Ascending aorta (tissue), 2 donors: Measurements from ENCODE around the gene KLHDC7A. TPM values are rescaled to one million over a fixed set of nuclear protein-coding genes. Genes with fewer than 3 reads are reported as not detected.

ENCODE experiments used
- DNase-seq, 2 donors: peaks; one replicate each; pipeline ENCODE4 v3.0.0-alpha.2; 2019; ENCODE audit warnings: low spot score in 2 of 2
- H3K27ac ChIP-seq, 2 donors: fragments of 200-600 bp; sonication (generic); one replicate each; pipeline ENCODE4 v1.5.1; 2016 to 2017; ENCODE audit warnings: mild to moderate bottlenecking in 1 of 2
- H3K27me3 ChIP-seq: fragments of 200-600 bp; sonication (generic); one replicate; pipeline ENCODE4 v1.5.1; 2017
- H3K36me3 ChIP-seq, 2 donors: fragments of 200-600 bp; sonication (generic); one replicate each; pipeline ENCODE4 v1.5.1; 2016
- H3K4me1 ChIP-seq, 2 donors: fragments of 200-600 bp; sonication (generic); one replicate each; pipeline ENCODE4 v1.5.1; 2016 to 2017; ENCODE audit warnings: mild to moderate bottlenecking in 1 of 2
- H3K4me3 ChIP-seq, 2 donors: fragments of 200-600 bp; sonication (generic); one replicate each; pipeline ENCODE4 v1.5.1; 2016 to 2017; ENCODE audit warnings: mild to moderate bottlenecking in 1 of 2
- H3K9me3 ChIP-seq, 2 donors: fragments of 200-600 bp; sonication (generic); one replicate each; pipeline ENCODE4 v1.5.1; 2016
- CTCF ChIP-seq, 3 experiments: fragments of 200-600 bp in 2 of 3; fragments of 450-650 bp in 1 of 3; sonication (generic) in 2 of 3; IDR thresholded peaks; one replicate each; pipeline ENCODE4 v1.5.1; 2016 to 2019; ENCODE audit warnings: antibody characterized with exemption in 3 of 3, mild to moderate bottlenecking in 1 of 3, moderate library complexity in 1 of 3
- intact Hi-C: fragments of 100-400 bp; cut with DNase I; formaldehyde crosslinking; loops from one replicate; pipeline ENCODE4 v1.15.1; 2023
- total RNA-seq: library from RNA; depleted of rRNA; stranded (reverse); fragments of >200 nt; gene quantifications from one replicate; pipeline ENCODE4 v1.1.0, GENCODE V29; 2016

KLHDC7A gene
- total RNA-seq, 1 donor from 2014 or later: not detected

DNA sequence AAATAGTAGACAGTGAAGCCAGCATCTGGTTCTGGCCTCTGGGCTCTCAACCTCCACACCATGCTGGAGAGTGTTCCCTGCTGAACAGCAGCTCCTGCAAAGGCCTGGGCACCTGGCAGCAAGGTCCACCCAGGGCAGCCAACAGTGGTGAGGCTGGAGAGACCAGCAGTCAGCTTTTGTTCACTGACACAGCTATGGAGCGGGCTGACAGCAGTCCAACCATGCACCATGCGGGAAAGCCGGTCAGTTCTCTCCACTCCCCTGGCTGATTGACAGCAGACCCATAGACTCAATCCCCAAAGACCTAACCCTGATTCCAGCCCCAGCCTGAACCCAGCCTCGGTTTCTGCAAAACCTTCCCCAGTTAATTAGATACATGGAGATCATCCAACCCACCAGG lies 49.0 kb downstream of the KLHDC7A start:
- Histone ChIP-seq H3K27me3 (no peaks in the 10 kb centered on the region), H3K4me1 (no peaks in the 10 kb centered on the region), H3K9me3 (no peaks in the 10 kb centered on the region), H3K27ac (no peak overlapping the region), H3K36me3 (no peaks in the 10 kb centered on the region), H3K4me3 (no peak overlapping the region)
- TF ChIP-seq CTCF (IDR thresholded peaks at IDR 0.05): no peak
- intact Hi-C loops: no loop called here
- DNase-seq: no peak

- H3K27ac ChIP-seq: no peak overlapping the region
- no peaks in the 10 kb centered on the region for H3K9me3 ChIP-seq
- H3K4me1 ChIP-seq: no peaks in the 10 kb centered on the region
- no peak overlapping the region for H3K4me3 ChIP-seq
- H3K36me3 ChIP-seq: no peaks in the 10 kb centered on the region
- intact Hi-C loops: no loop called here
- no peak for DNase-seq
- no peak for TF ChIP-seq CTCF (IDR thresholded peaks at IDR 0.05)
- H3K27me3 ChIP-seq: no peaks in the 10 kb centered on the region
Measured at GRCh38 chr1:18530587-18531502, 50.1 kb downstream of the KLHDC7A start.

- Histone ChIP-seq H3K4me1 (no peaks in the 10 kb centered on the region), H3K27me3 (no peaks in the 10 kb centered on the region), H3K27ac (no peak overlapping the region), H3K36me3 (no peaks in the 10 kb centered on the region), H3K9me3 (no peaks in the 10 kb centered on the region), H3K4me3 (no peak overlapping the region)
- TF ChIP-seq CTCF (IDR thresholded peaks at IDR 0.05): no peak
- DNase-seq: no peak
- intact Hi-C loops: no loop called here
Measured at GRCh38 chr1:18531503-18531845, 50.7 kb downstream of the KLHDC7A start.

DNA sequence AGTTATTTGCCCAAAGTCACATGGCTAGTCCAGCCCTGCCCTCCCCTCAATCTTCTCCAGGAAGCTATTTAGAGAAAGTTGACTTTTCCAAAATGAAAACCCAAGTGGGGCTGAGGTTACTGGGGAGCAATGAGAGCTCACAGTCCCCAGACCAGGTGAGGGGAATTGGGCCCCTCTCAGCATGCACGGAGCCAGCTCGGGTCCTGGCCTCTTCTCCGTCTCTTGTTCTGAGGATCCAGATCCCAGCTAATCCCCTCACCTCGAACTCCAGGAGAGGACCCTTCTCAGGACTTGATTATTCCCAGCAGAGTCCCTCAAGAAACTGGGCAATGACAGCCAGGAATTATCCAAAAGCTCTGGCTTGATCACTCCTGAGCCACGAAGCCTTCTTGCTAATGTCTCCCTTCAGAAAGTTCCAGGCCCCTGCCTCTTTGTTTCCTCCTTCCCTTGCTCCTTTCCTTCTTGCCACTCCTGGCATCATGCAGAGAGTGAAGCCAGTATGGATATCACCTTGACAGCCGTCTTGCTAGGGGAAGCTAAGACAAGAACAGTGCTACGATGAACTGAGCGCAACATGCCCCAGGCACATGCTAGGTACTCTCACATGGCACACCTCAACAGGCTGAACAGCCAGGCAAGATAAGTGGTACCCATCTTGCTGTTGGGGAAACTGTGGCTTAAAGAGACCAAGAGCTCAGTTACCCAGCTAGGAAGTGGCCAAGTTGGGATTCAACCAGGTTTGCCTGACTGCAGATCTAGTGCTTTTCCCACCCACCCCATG lies 51.9 kb downstream of the KLHDC7A start:
- Histone ChIP-seq H3K27me3 (no peaks in the 10 kb centered on the region), H3K4me3 (no peak overlapping the region), H3K4me1 (no peaks in the 10 kb centered on the region), H3K36me3 (no peaks in the 10 kb centered on the region), H3K27ac (no peak overlapping the region), H3K9me3 (no peaks in the 10 kb centered on the region)
- TF ChIP-seq CTCF (IDR thresholded peaks at IDR 0.05): no peak
- DNase-seq: peak in 1 of 2 donors; percentile 27
- intact Hi-C loops: no loop called here

- H3K4me1 ChIP-seq: no peaks in the 10 kb centered on the region
- no peaks in the 10 kb centered on the region for H3K27me3 ChIP-seq
- no peaks in the 10 kb centered on the region for H3K36me3 ChIP-seq
- TF ChIP-seq CTCF (IDR thresholded peaks at IDR 0.05): no peak
- intact Hi-C loops: no loop called here
- no peak for DNase-seq
- H3K9me3 ChIP-seq: no peaks in the 10 kb centered on the region
- no peak overlapping the region for H3K27ac ChIP-seq
- H3K4me3 ChIP-seq: no peak overlapping the region
Measured at GRCh38 chr1:18533259-18533658, 52.5 kb downstream of the KLHDC7A start.
